CD4-positive, alpha-beta T cell treated with Interleukin-17A for 4 hours (primary cell): ENCODE measurements around the gene FYCO1.
"Not testable (repeated sequence)": the region's sequence is repeated elsewhere in the genome, so short reads cannot be mapped to it uniquely, and the experiment has no call there.

Source experiments
- DNase-seq: peaks from one replicate; pipeline ENCODE4 v3.0.0-alpha.2; 2020; ENCODE audit warnings: mixed read lengths

Gene FYCO1

GRCh38 chr3:46008058-46008457, 12.4 kb upstream of the FYCO1 start:
- DNase-seq, result no peak

GRCh38 chr3:46007280-46007679, 11.7 kb upstream of the FYCO1 start:
- no peak for DNase-seq

GRCh38 chr3:46006238-46007032, 10.8 kb upstream of the FYCO1 start:
- DNase-seq, result no peak

GRCh38 chr3:46003706-46004105, 8.1 kb upstream of the FYCO1 start:
- DNase-seq, result not testable (repeated sequence)

GRCh38 chr3:46001178-46001577, 5.6 kb upstream of the FYCO1 start:
- DNase-seq, result no peak

GRCh38 chr3:45997942-45998341, 2.3 kb upstream of the FYCO1 start:
- no peak for DNase-seq

- DNase-seq, result not testable (repeated sequence)
These were observed 1.9 kb upstream of the FYCO1 start for GRCh38 chr3:45997499-45997898.

- peak; percentile 64 for DNase-seq
These were observed 997 bp downstream of the FYCO1 start for GRCh38 chr3:45994419-45995235.

- DNase-seq, result peak; percentile 67
These were observed 2.1 kb downstream of the FYCO1 start for GRCh38 chr3:45993421-45994027.

GRCh38 chr3:45992821-45993221, 2.8 kb downstream of the FYCO1 start:
- DNase-seq, result no peak

- peak; percentile 25 for DNase-seq
These were observed 3.4 kb downstream of the FYCO1 start for GRCh38 chr3:45992133-45992729.

- no peak for DNase-seq
These were observed 4.3 kb downstream of the FYCO1 start for GRCh38 chr3:45991341-45991740.

GRCh38 chr3:45990181-45990580, 5.4 kb downstream of the FYCO1 start:
- no peak for DNase-seq

- no peak for DNase-seq
These were observed 6.8 kb downstream of the FYCO1 start for GRCh38 chr3:45988804-45989203.

- DNase-seq, result no peak
These were observed 7.3 kb downstream of the FYCO1 start for GRCh38 chr3:45988362-45988761.

GRCh38 chr3:45987368-45988291, 8.0 kb downstream of the FYCO1 start:
- DNase-seq, result no peak

- no peak for DNase-seq
These were observed 9.2 kb downstream of the FYCO1 start for GRCh38 chr3:45986303-45986982.

GRCh38 chr3:45985532-45986302, 9.9 kb downstream of the FYCO1 start:
- DNase-seq, result no peak

- DNase-seq, result no peak
These were observed 11.0 kb downstream of the FYCO1 start for GRCh38 chr3:45984331-45985312.
